ENCODE results near the gene FRMD8.

FRMD8 gene

GRCh38 chr11:65383778-65384177 is 2.7 kb upstream of the FRMD8 start:
- Histone ChIP-seq H3F3A (ENCODE audit: insufficient read depth, low read length) (no peaks in the 10 kb centered on the region), H3K9me3 (ENCODE audit: low read length) (no peaks in the 10 kb centered on the region), H3K36me3 (ENCODE audit: insufficient read depth, low read length) (peaks cover under 1% of the 10 kb centered on the region; the same call in 1 of the 2 replicates), H3K9ac (ENCODE audit: low read length) (no peak overlapping the region), H3K79me2 (ENCODE audit: insufficient read depth, low read length) (no peaks in the 10 kb centered on the region), H3K4me1 (ENCODE audit: insufficient read depth, low read length, severe bottlenecking) (peaks cover 53% of the 10 kb centered on the region), H3K4me3 (ENCODE audit: low read depth, low read length, poor library complexity, severe bottlenecking) (no peak overlapping the region), H3K4me2 (ENCODE audit: low read length) (no peak overlapping the region), H3K9me2 (ENCODE audit: low read depth, low read length) (no peaks in the 10 kb centered on the region), H2AFZ (ENCODE audit: low read length) (no peak overlapping the region), H3K27me3 (ENCODE audit: insufficient read depth, low read length) (no peaks in the 10 kb centered on the region), H4K20me1 (ENCODE audit: insufficient read depth, low read length) (no peaks in the 10 kb centered on the region), H3K27ac (ENCODE audit: low read depth, low read length, poor library complexity, severe bottlenecking) (peak overlapping the region; percentile 69)
- no peak for TF ChIP-seq EZH2 (IDR thresholded peaks at IDR 0.05; ENCODE audit: borderline replicate concordance, low read length)
- TF ChIP-seq CTCF (IDR thresholded peaks at IDR 0.05; ENCODE audit: low read length), result no peak

- H3K9me2 ChIP-seq (ENCODE audit: low read depth, low read length), result no peaks in the 10 kb centered on the region
- H3K4me1 ChIP-seq (ENCODE audit: insufficient read depth, low read length, severe bottlenecking), result peaks cover 58% of the 10 kb centered on the region
- no peaks in the 10 kb centered on the region for H3K79me2 ChIP-seq (ENCODE audit: insufficient read depth, low read length)
- H3K4me3 ChIP-seq (ENCODE audit: low read depth, low read length, poor library complexity, severe bottlenecking), result no peak overlapping the region
- H3K9me3 ChIP-seq (ENCODE audit: low read length), result no peaks in the 10 kb centered on the region
- TF ChIP-seq EZH2 (IDR thresholded peaks at IDR 0.05; ENCODE audit: borderline replicate concordance, low read length), result no peak
- no peak for TF ChIP-seq CTCF (IDR thresholded peaks at IDR 0.05; ENCODE audit: low read length)
- no peak overlapping the region for H3K4me2 ChIP-seq (ENCODE audit: low read length)
- H3K36me3 ChIP-seq (ENCODE audit: insufficient read depth, low read length), result peaks cover 7% of the 10 kb centered on the region; the same call in 1 of the 2 replicates
- no peak overlapping the region for H3K9ac ChIP-seq (ENCODE audit: low read length)
- no peak overlapping the region for H2AFZ ChIP-seq (ENCODE audit: low read length)
- H3K27me3 ChIP-seq (ENCODE audit: insufficient read depth, low read length), result no peaks in the 10 kb centered on the region
- H4K20me1 ChIP-seq (ENCODE audit: insufficient read depth, low read length), result no peaks in the 10 kb centered on the region
- H3F3A ChIP-seq (ENCODE audit: insufficient read depth, low read length), result no peaks in the 10 kb centered on the region
- H3K27ac ChIP-seq (ENCODE audit: low read depth, low read length, poor library complexity, severe bottlenecking), result peak overlapping the region; percentile 69
Observed at GRCh38 chr11:65384301-65384889, 2.0 kb upstream of the FRMD8 start.

GRCh38 chr11:65388731-65389130 is 2.3 kb downstream of the FRMD8 start:
- peaks cover 39% of the 10 kb centered on the region; the same call in 1 of the 2 replicates for H3K36me3 ChIP-seq (ENCODE audit: insufficient read depth, low read length)
- H4K20me1 ChIP-seq (ENCODE audit: insufficient read depth, low read length), result no peaks in the 10 kb centered on the region
- H3K4me2 ChIP-seq (ENCODE audit: low read length), result peak overlapping the region; percentile 91
- TF ChIP-seq EZH2 (IDR thresholded peaks at IDR 0.05; ENCODE audit: borderline replicate concordance, low read length), result no peak
- no peak for TF ChIP-seq CTCF (IDR thresholded peaks at IDR 0.05; ENCODE audit: low read length)
- no peaks in the 10 kb centered on the region for H3K9me3 ChIP-seq (ENCODE audit: low read length)
- H3K27ac ChIP-seq (ENCODE audit: low read depth, low read length, poor library complexity, severe bottlenecking), result peak overlapping the region; percentile 34
- H3K9ac ChIP-seq (ENCODE audit: low read length), result peak overlapping the region; percentile 25; the same call in 1 of the 2 replicates
- H3K9me2 ChIP-seq (ENCODE audit: low read depth, low read length), result no peaks in the 10 kb centered on the region
- no peaks in the 10 kb centered on the region for H3K27me3 ChIP-seq (ENCODE audit: insufficient read depth, low read length)
- H3F3A ChIP-seq (ENCODE audit: insufficient read depth, low read length), result no peaks in the 10 kb centered on the region
- H2AFZ ChIP-seq (ENCODE audit: low read length), result no peak overlapping the region
- no peaks in the 10 kb centered on the region for H3K79me2 ChIP-seq (ENCODE audit: insufficient read depth, low read length)
- peaks cover 56% of the 10 kb centered on the region for H3K4me1 ChIP-seq (ENCODE audit: insufficient read depth, low read length, severe bottlenecking)
- H3K4me3 ChIP-seq (ENCODE audit: low read depth, low read length, poor library complexity, severe bottlenecking), result peak overlapping the region; percentile 24

Measured in OCI-LY1 (cell line).